HG03378 (cell line): ENCODE data around the gene PTPRE.

Experiments used
- ATAC-seq: cut with Tn5 transposase; IDR thresholded peaks from one replicate; pipeline ENCODE4 v1.9.1; 2021; ENCODE audit warnings: mild to moderate bottlenecking, moderate library complexity; ENCODE audit not compliant: unreplicated experiment

Gene PTPRE

DNA sequence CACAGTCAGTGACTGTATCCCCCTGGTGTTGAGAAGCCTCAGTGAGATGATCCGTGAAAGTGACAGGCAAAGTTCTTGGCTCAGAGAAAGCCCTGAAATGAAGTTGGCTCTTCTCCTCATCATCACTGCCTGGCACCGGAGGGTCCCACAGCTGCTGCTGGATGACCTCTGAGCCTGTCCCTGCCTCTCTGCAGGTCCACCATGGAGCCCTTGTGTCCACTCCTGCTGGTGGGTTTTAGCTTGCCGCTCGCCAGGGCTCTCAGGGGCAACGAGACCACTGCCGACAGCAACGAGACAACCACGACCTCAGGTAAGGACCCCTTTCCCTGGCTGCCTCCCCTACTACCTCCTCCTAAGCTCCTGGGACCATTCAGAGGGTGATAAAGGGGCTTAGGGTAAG, 133.8 kb downstream of the PTPRE start:
- ATAC-seq, result no peak

DNA sequence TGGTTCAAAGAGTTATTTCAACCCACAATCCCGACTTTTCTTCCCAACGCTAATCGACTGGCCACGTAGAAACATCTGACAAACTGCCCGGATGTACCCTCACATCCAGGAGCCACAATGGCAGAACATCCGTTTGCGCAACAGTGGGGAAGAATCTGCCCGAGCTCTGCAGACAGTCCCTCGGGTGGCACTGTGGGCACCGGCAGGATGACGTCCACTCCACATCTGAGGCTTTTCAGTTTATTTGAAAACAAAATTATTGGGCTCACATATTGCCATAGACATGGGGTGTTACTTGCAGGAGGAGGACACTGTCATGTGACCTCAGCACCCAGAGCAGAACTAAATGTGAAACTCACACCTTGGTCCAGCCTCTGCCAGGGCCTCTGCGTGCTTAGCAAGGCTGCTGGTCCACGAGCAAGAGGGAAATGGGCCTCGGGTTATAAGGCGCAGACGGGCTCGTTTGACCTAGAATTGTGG, 135.3 kb downstream of the PTPRE start:
- no peak for ATAC-seq

GRCh38 chr10:128043259-128044045, 136.5 kb downstream of the PTPRE start:
- no peak for ATAC-seq

DNA sequence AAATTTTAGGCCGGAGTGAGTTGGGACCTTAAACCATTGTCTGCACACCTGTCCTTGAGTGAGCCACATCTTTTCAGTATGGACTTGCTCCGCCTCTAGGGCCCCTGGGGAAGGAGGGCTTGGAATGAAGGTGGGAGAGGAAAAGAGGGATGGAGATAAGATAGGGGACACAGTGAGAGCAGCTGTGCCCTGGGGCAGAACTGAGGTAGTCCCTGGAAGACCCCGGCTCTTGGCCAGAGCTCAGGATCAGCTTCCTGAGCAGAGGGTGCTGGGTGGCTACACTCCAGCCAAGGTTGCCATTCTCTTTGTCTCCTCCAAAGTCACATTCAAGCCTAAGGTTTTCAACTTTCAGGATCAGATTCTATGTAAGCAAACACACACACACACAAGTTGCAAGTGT, 137.3 kb downstream of the PTPRE start:
- ATAC-seq, result no peak

DNA sequence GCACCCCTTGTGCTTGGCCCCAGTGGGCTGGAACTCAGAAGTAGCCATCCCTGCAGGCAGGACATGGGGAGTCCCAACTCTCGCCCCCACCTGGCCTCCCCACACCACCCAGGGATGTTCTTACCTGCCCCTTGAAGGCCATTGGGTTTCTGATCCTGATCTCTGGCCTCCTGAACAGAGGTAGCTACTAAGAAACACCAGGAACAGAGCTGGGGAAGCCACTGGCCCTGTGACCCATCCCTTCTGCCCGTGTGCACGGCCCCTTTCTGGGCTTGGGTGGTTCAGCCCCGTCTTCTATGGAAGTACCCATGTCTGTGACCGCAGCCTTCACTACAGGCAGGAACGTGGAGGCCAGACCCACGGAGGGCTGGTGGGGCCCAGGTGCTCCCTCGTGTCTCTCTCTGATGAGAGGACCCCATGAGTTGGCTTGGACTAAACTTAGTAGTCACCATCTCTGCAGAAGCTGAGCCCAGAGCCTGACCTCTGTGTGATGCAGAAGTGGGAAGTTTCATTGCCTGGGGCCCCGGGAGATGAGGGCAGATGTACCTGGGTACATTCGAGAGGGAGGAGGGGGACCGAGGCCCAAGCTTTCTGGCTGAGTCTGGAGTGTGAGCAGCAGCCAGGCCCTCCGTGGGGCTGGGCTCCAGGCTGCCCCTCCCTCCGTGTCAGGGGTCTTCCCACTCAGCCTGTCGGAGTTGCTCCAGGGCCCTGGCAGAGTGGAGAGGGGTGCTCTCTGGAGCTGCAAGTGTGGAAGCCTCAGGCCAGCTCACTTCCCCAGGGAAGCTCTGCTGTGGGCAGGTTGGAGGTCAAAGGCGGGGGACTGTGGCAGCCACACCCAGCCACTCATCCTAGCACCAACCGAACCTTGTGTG, 138.3 kb downstream of the PTPRE start:
- ATAC-seq, result no peak

DNA sequence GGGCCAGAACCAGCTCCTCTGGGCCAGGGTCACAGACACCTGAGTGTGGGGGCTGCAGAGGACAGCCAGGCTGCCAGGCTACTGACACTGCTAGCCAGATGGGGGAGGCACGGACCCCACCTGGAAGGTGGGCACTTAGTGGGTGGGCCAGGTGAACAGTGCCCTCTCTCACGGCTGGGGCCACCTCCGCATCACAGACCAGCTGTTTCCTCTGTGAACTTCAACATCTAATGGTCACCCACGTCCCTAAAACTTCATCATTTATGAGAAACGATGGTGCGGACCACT, 138.9 kb downstream of the PTPRE start:
- no peak for ATAC-seq

DNA sequence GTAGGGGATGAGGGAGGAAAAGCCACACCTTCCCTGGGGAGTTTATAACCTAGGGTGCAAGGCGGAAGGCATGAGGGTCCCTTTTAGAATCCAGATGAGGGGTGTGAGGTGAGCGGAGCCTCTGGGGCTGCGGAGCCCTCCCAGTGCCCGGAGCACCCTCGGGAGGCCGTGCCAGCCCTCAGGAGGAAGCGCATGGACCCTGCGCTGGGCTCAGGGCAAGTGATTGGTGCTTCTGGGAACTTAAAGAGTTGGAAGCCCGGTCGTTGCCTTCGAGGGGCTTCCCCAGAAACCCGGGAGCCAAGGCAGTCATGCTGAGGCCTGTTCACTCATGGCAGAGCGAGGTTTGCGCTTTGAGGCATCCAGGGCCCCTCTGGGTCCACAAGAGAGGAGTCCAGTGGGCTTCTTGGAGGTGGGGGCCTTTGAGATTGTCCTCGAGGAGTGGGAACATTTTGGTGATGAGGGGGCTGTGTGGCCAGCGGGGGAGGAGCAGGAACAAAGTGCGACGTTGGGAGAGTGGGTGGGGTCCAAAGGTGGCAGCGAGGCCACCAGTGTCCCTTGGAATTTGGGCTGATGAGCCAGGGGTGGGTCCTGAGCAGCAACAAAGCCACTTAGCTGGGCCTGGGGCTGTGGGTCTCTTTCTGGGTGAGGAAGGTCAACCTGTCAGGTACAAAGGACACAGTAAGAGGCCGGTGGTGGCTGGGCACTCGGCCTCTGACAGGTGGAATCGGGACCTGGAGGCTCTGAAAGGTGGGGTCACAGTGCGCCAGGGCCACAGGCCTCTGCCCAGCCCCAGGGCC, 139.5 kb downstream of the PTPRE start:
- ATAC-seq, result no peak

GRCh38 chr10:128046953-128047290, 140.0 kb downstream of the PTPRE start:
- no peak for ATAC-seq

- peak; percentile 98 for ATAC-seq
Observed at GRCh38 chr10:128047351-128047750, 140.4 kb downstream of the PTPRE start.

GRCh38 chr10:128047991-128048818, 141.3 kb downstream of the PTPRE start:
- ATAC-seq, result peak; percentile 34

GRCh38 chr10:128048819-128049210, 141.9 kb downstream of the PTPRE start:
- no peak for ATAC-seq

DNA sequence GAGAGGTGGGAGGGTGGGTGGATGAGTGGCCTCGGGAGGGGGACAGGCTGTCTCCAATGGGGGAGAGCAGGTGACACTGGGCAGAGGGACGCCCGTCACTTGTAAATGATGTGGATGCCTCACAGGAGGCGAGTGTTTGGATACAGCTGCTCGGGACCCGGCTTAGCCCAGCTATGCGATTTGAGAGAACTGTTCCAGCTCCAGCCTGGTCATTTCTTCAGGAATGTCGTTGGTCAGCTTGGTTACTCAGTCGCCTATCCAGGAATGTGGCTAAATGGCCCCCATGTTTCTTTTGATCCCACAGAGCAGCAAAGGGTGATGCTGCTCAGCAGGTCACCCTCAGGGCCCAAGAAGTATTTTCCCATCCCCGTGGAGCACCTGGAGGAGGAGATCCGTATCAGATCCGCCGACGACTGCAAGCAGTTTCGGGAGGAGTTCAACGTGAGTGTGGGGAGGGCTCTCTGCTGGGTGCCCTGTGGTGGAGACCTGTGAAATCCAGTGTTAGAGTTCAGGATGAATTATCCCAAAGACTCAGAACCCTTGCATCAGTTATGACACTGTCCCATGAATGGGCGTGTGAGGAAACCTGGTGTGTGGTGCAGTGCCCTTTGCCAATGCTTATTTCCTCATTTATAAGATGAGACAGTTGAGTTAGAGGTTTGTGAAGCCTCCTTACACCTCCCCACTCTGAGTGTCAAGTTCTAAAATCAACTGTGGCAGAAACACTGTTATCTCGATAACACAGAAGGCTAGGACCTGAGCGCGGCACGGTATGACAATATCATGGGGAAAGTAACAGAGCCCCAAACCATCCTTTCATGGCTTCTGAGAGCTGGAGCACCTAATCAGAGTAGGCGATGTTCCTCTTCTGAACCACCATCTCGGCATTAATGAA, 142.6 kb downstream of the PTPRE start:
- ATAC-seq, result no peak

GRCh38 chr10:128050121-128050516, 143.2 kb downstream of the PTPRE start:
- no peak for ATAC-seq

GRCh38 chr10:128050936-128051335, 144.0 kb downstream of the PTPRE start:
- ATAC-seq, result no peak

DNA sequence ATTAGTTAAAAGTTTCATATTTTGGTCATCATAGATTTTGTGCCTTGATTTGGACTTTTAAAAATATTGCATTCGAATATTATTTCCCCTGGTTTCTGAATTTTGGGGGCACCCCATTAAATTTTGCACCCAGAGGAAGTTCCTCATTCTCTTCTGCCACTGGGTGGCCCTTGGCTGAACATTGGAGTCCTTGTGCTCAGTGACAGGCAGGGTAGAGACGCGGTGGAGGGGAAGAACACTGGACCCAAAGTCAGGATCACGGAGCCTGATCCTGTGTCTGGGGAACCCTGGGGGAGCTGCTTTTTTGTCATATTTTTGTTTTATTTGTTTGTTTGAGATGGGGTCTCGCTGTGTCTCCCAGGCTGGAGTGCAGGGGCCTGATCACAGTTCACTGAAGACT, 144.6 kb downstream of the PTPRE start:
- ATAC-seq, result no peak

GRCh38 chr10:128052696-128053095, 145.8 kb downstream of the PTPRE start:
- no peak for ATAC-seq

- no peak for ATAC-seq
Observed at GRCh38 chr10:128053356-128053755, 146.5 kb downstream of the PTPRE start.

DNA sequence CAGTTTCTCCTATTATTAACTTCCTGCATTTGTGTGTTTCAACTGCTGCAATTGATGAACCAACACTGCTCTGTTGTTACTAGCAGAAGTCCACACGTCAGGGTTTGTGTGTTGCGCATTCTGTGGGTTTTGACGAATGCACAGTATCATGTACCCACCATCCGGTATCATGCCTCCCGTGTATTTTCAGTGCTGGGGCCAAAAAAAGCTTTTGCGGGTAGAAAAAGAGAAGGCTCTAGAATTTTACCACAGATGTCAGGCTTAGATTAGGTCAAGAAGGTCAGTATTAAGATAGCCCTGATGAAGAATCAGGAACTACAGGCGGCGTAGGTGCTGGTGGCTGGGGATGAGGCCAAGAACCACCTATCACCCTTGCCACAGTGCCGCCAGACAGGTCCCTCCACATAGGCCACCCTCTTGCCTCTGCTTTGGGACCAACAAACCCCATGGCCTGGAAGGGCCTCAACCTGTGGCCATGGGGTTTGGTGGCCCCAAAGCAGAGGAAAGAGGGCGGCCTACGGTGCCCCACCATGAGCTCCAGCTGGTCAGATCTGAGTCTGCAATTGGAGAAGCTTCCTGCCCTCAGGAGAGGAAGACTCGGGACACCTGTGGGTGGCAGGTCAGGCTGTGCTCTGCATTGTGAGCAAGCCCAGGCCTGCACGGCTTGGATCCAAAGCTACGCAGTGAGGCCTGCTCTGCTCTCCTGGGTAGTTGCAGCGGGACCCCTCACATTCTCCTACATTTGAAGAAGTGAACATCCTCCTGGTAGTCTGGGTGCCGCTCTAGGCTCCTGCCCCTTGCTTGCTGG, 147.5 kb downstream of the PTPRE start:
- no peak for ATAC-seq
